ENCODE measurements around the gene SHROOM3.

DNA sequence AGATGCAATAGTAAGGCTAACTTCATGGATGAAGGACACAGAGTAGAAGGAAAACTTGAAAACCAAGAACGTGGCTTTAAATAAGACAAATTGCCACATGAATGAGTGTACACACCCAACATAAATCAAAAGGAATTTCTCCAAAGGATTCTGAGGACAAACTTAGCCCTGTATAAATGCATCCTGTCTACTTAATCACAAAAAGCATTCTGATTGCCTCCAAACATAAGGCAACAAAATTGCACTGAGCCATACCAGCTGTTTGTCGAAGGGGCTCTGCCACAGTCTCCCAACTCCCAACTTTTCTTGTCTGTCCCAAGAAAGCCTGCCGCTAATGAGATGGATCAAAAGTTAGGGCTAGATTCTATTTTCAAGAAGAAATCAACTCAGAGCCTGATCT is 268.6 kb downstream of the SHROOM3 start:
- TF ChIP-seq POLR2A (IDR thresholded peaks at IDR 0.05) (no peak), POLR2AphosphoS5 (IDR thresholded peaks at IDR 0.05) (no peak), EP300 (IDR thresholded peaks at IDR 0.05) (no peak)
- TF ChIP-seq, protein P1, sequence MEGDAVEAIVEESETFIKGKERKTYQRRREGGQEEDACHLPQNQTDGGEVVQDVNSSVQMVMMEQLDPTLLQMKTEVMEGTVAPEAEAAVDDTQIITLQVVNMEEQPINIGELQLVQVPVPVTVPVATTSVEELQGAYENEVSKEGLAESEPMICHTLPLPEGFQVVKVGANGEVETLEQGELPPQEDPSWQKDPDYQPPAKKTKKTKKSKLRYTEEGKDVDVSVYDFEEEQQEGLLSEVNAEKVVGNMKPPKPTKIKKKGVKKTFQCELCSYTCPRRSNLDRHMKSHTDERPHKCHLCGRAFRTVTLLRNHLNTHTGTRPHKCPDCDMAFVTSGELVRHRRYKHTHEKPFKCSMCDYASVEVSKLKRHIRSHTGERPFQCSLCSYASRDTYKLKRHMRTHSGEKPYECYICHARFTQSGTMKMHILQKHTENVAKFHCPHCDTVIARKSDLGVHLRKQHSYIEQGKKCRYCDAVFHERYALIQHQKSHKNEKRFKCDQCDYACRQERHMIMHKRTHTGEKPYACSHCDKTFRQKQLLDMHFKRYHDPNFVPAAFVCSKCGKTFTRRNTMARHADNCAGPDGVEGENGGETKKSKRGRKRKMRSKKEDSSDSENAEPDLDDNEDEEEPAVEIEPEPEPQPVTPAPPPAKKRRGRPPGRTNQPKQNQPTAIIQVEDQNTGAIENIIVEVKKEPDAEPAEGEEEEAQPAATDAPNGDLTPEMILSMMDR (IDR thresholded peaks at IDR 0.05): no peak

All from stomach (tissue), 4 donors.